Measurements from ENCODE around the gene SH3BP2. TPM values are rescaled to one million over a fixed set of nuclear protein-coding genes. Genes with fewer than 3 reads are reported as not detected.

The SH3BP2 gene
- total RNA-seq, 1 experiment from 2014 or later: 54.0 TPM

- Histone ChIP-seq H3K9me3 (ENCODE audit: insufficient read depth, low read depth) (no peaks in the 10 kb centered on the region), H3K36me3 (ENCODE audit: low read depth) (no peaks in the 10 kb centered on the region), H3K4me2 (no peak overlapping the region), H2AFZ (no peak overlapping the region), H4K20me1 (ENCODE audit: insufficient read depth) (no peaks in the 10 kb centered on the region), H3K9me2 (ENCODE audit: insufficient read depth) (no peaks in the 10 kb centered on the region), H3K4me1 (replicated peaks; ENCODE audit: insufficient read depth) (no peaks in the 10 kb centered on the region), H3K4me3 (no peak overlapping the region), H3K79me2 (ENCODE audit: low read depth) (no peaks in the 10 kb centered on the region), H3K27me3 (ENCODE audit: insufficient read depth, low read depth) (no peaks in the 10 kb centered on the region), H3K27ac (no peak overlapping the region), H3F3A (ENCODE audit: insufficient read depth, low read depth) (no peaks in the 10 kb centered on the region)
- ChIA-PET CTCF (no interaction called here), POLR2A (ENCODE audit: unreplicated experiment) (interaction anchor here (0.6 kb wide), 1 partner anchor 96 kb away, joined by 5 read pairs; no protein-coding TSS in a partner anchor)
- DNase-seq: no peak
- TF ChIP-seq EZH2 (IDR thresholded peaks at IDR 0.05; ENCODE audit: low read depth): no peak
- intact Hi-C loops (cut with micrococcal nuclease; ENCODE audit: unreplicated experiment): no loop called here
- no TSS peak for BruUV-seq (replicated peaks)
Observed at GRCh38 chr4:2881431-2881830, 88.5 kb downstream of the SH3BP2 start.

DNA sequence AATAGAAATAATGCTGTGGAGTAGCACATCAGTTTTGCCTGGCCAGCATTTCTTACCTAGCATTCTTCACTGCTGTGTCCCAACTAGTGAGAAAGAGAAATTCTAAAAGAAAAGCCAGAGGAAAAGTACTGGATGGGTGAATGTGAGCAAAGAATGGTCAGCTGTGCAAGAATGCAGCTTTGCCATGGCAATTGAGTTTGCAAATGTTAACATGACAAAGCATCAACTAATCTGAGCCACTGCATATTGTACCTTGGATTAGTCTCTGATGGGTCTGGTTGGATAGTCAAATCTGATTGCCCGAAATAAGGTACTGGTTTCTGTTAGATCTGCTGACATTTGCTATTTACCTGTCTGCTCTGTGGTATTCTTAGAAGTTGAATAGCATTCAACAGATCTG, 89.5 kb downstream of the SH3BP2 start:
- H3K4me3 ChIP-seq: no peak overlapping the region

DNA sequence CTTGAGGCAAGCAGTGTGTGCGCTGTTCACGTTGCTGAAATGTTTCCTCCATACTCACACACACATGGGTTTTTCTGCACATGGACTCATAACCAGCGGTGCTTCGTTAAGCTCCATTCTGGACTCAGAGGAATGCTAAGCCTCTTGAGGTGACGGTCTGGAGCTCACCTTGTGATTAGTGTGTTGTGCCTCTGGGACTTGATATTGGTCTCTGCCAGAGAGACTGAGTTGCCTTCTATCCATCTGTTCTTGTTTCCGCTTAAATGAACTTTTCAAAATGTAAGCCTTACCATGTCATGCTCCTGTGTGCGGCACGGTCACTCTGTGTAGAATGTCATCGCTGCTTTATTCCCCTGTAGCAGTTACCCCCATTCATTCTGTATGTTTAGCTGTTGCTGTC, 93.3 kb downstream of the SH3BP2 start:
- Histone ChIP-seq H3K9me3 (ENCODE audit: insufficient read depth, low read depth) (no peaks in the 10 kb centered on the region), H3K9me2 (ENCODE audit: insufficient read depth) (no peaks in the 10 kb centered on the region), H3K27ac (no peak overlapping the region), H4K20me1 (ENCODE audit: insufficient read depth) (no peaks in the 10 kb centered on the region), H2AFZ (no peak overlapping the region), H3K4me2 (no peak overlapping the region), H3K79me2 (ENCODE audit: low read depth) (no peaks in the 10 kb centered on the region), H3K36me3 (ENCODE audit: low read depth) (no peaks in the 10 kb centered on the region), H3F3A (ENCODE audit: insufficient read depth, low read depth) (no peaks in the 10 kb centered on the region), H3K4me1 (replicated peaks; ENCODE audit: insufficient read depth) (peaks cover 6% of the 10 kb centered on the region), H3K4me3 (no peak overlapping the region), H3K27me3 (ENCODE audit: insufficient read depth, low read depth) (no peaks in the 10 kb centered on the region)
- intact Hi-C loops (cut with micrococcal nuclease; ENCODE audit: unreplicated experiment): no loop called here
- CTCF ChIA-PET: no interaction called here
- DNase-seq: no peak
- POLR2A ChIA-PET (ENCODE audit: unreplicated experiment): no interaction called here
- no peak for TF ChIP-seq CTCF (conservative IDR thresholded peaks at IDR 0.05)
- no peak for TF ChIP-seq EZH2 (IDR thresholded peaks at IDR 0.05; ENCODE audit: low read depth)
- BruUV-seq (replicated peaks): no TSS peak

More for the DNA sequence above, 89.5 kb downstream of the SH3BP2 start:
- ChIA-PET POLR2A (ENCODE audit: unreplicated experiment) (no interaction called here), CTCF (no interaction called here)
- H3K27me3 ChIP-seq (ENCODE audit: insufficient read depth, low read depth): no peaks in the 10 kb centered on the region
- H4K20me1 ChIP-seq (ENCODE audit: insufficient read depth): no peaks in the 10 kb centered on the region
- H2AFZ ChIP-seq: no peak overlapping the region
- H3K27ac ChIP-seq: no peak overlapping the region
- H3K9me3 ChIP-seq (ENCODE audit: insufficient read depth, low read depth): no peaks in the 10 kb centered on the region
- no peaks in the 10 kb centered on the region for H3K36me3 ChIP-seq (ENCODE audit: low read depth)
- H3K79me2 ChIP-seq (ENCODE audit: low read depth): no peaks in the 10 kb centered on the region
- no TSS peak for BruUV-seq (replicated peaks)
- no peaks in the 10 kb centered on the region for H3F3A ChIP-seq (ENCODE audit: insufficient read depth, low read depth)
- H3K4me2 ChIP-seq: no peak overlapping the region
- no peak for DNase-seq
- H3K4me1 ChIP-seq (replicated peaks; ENCODE audit: insufficient read depth): no peaks in the 10 kb centered on the region
- no peaks in the 10 kb centered on the region for H3K9me2 ChIP-seq (ENCODE audit: insufficient read depth)
- no peak for TF ChIP-seq CTCF (conservative IDR thresholded peaks at IDR 0.05)
- TF ChIP-seq EZH2 (IDR thresholded peaks at IDR 0.05; ENCODE audit: low read depth): no peak
- intact Hi-C loops (cut with micrococcal nuclease; ENCODE audit: unreplicated experiment): no loop called here

GRCh38 chr4:2886622-2887021, 93.7 kb downstream of the SH3BP2 start:
- Histone ChIP-seq H3K4me3 (no peak overlapping the region), H2AFZ (no peak overlapping the region), H3K36me3 (ENCODE audit: low read depth) (no peaks in the 10 kb centered on the region), H3K9me2 (ENCODE audit: insufficient read depth) (no peaks in the 10 kb centered on the region), H3K27me3 (ENCODE audit: insufficient read depth, low read depth) (no peaks in the 10 kb centered on the region), H3K4me1 (replicated peaks; ENCODE audit: insufficient read depth) (peaks cover 11% of the 10 kb centered on the region), H4K20me1 (ENCODE audit: insufficient read depth) (no peaks in the 10 kb centered on the region), H3K79me2 (ENCODE audit: low read depth) (no peaks in the 10 kb centered on the region), H3K4me2 (no peak overlapping the region), H3F3A (ENCODE audit: insufficient read depth, low read depth) (no peaks in the 10 kb centered on the region; the same call in 1 of the 2 replicates), H3K27ac (no peak overlapping the region), H3K9me3 (ENCODE audit: insufficient read depth, low read depth) (no peaks in the 10 kb centered on the region)
- no peak for TF ChIP-seq EZH2 (IDR thresholded peaks at IDR 0.05; ENCODE audit: low read depth)
- TF ChIP-seq CTCF (conservative IDR thresholded peaks at IDR 0.05): no peak
- CTCF ChIA-PET: no interaction called here
- POLR2A ChIA-PET (ENCODE audit: unreplicated experiment): interaction anchor here (0.7 kb wide), 1 partner anchor 151 kb away, joined by 7 read pairs; no protein-coding TSS in a partner anchor
- BruUV-seq (replicated peaks): no TSS peak
- no peak for DNase-seq
- intact Hi-C loops (cut with micrococcal nuclease; ENCODE audit: unreplicated experiment): no loop called here

Data from PC-9 (cell line).